Measurements from ENCODE around the gene DAAM1. TPM values are rescaled to one million over a fixed set of nuclear protein-coding genes. Genes with fewer than 3 reads are reported as not detected.

Gene DAAM1
- total RNA-seq = 67.6 TPM

- TF ChIP-seq, protein P1, sequence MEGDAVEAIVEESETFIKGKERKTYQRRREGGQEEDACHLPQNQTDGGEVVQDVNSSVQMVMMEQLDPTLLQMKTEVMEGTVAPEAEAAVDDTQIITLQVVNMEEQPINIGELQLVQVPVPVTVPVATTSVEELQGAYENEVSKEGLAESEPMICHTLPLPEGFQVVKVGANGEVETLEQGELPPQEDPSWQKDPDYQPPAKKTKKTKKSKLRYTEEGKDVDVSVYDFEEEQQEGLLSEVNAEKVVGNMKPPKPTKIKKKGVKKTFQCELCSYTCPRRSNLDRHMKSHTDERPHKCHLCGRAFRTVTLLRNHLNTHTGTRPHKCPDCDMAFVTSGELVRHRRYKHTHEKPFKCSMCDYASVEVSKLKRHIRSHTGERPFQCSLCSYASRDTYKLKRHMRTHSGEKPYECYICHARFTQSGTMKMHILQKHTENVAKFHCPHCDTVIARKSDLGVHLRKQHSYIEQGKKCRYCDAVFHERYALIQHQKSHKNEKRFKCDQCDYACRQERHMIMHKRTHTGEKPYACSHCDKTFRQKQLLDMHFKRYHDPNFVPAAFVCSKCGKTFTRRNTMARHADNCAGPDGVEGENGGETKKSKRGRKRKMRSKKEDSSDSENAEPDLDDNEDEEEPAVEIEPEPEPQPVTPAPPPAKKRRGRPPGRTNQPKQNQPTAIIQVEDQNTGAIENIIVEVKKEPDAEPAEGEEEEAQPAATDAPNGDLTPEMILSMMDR (IDR thresholded peaks at IDR 0.05) = no peak
- intact Hi-C loops (cut with DNase I) = loop anchor here (2.0 to 5.0 kb wide), 5 partner anchors 62 to 761 kb away; partner anchors contain the start of genes KIAA0586 and TIMM9
- no peaks in the 10 kb centered on the region for H3K9me3 ChIP-seq
- H3K4me3 ChIP-seq = peak within 1 kb of the TSS; percentile 64 to 79
- H3K36me3 ChIP-seq = no peaks in the 10 kb centered on the region
- peaks cover 5 to 23% of the 10 kb centered on the region in 2 donors for H3K4me1 ChIP-seq
- H3K27me3 ChIP-seq = no peaks in the 10 kb centered on the region
- H3K27ac ChIP-seq = peak within 1 kb of the TSS; percentile 96 to 97
- peak; percentile 99 to 100 for DNase-seq (ENCODE audit: low spot score in 2 of 2)
Measured at GRCh38 chr14:59188461-59189090, at the start of gene DAAM1. Gene DAAM1 (plus strand): TSS chr14:59188667. CDS start chr14:59263478, 74,811 bp downstream.

GRCh38 chr14:59139324-59139723 is 49.1 kb upstream of the DAAM1 start:
- TF ChIP-seq, protein P1 (IDR thresholded peaks at IDR 0.05) = no peak
- intact Hi-C loops (cut with DNase I) = no loop called here

GRCh38 chr14:59140106-59140843 is 48.2 kb upstream of the DAAM1 start:
- Histone ChIP-seq H3K4me1 (no peaks in the 10 kb centered on the region), H3K36me3 (no peaks in the 10 kb centered on the region), H3K4me3 (no peak overlapping the region), H3K27ac (no peak overlapping the region), H3K27me3 (no peaks in the 10 kb centered on the region), H3K9me3 (no peaks in the 10 kb centered on the region)
- TF ChIP-seq, protein P1 (IDR thresholded peaks at IDR 0.05) = no peak
- no peak for DNase-seq (ENCODE audit: low spot score in 2 of 2)
- intact Hi-C loops (cut with DNase I) = no loop called here

More at GRCh38 chr14:59139324-59139723, 49.1 kb upstream of the DAAM1 start:
- H3K36me3 ChIP-seq = no peaks in the 10 kb centered on the region
- H3K4me1 ChIP-seq = no peaks in the 10 kb centered on the region
- no peaks in the 10 kb centered on the region for H3K9me3 ChIP-seq
- no peak overlapping the region for H3K27ac ChIP-seq
- no peak overlapping the region for H3K4me3 ChIP-seq
- no peak for DNase-seq (ENCODE audit: low spot score in 2 of 2)
- H3K27me3 ChIP-seq = no peaks in the 10 kb centered on the region

DNA sequence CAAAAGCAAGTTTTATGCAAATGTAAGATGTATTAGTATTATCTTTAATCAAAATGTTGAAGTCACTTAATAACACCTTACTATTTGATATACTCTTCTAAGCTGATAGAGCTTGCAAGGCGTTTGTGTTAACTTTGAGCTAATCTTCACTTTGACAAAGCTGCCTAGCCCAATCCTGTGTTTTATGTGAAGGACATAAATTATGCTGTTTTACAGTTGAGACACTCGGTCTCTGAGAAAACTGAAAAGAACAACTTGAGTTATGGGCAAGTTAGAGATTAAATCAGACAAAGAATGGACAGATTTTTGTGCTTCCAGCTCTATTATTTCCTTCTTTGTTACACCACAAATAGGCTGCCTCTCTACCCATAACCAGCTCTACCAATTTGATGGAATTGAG is 42.0 kb upstream of the DAAM1 start:
- TF ChIP-seq, protein P1 (IDR thresholded peaks at IDR 0.05) = no peak
- intact Hi-C loops (cut with DNase I) = no loop called here

GRCh38 chr14:59147007-59147406 is 41.5 kb upstream of the DAAM1 start:
- no peaks in the 10 kb centered on the region for H3K36me3 ChIP-seq
- H3K27me3 ChIP-seq = no peaks in the 10 kb centered on the region
- no peaks in the 10 kb centered on the region for H3K4me1 ChIP-seq
- intact Hi-C loops (cut with DNase I) = no loop called here
- H3K9me3 ChIP-seq = no peaks in the 10 kb centered on the region
- TF ChIP-seq, protein P1 (IDR thresholded peaks at IDR 0.05) = no peak
- no peak overlapping the region for H3K27ac ChIP-seq
- no peak for DNase-seq (ENCODE audit: low spot score in 2 of 2)
- no peak overlapping the region for H3K4me3 ChIP-seq

More for the DNA sequence above, 42.0 kb upstream of the DAAM1 start:
- H3K4me1 ChIP-seq = no peaks in the 10 kb centered on the region
- H3K36me3 ChIP-seq = no peaks in the 10 kb centered on the region
- H3K4me3 ChIP-seq = no peak overlapping the region
- no peak overlapping the region for H3K27ac ChIP-seq
- no peaks in the 10 kb centered on the region for H3K9me3 ChIP-seq
- DNase-seq (ENCODE audit: low spot score in 2 of 2) = no peak
- no peaks in the 10 kb centered on the region for H3K27me3 ChIP-seq
